Breast epithelium (tissue), 4 donors: Measurements from ENCODE around the gene EIF2D. TPM values are rescaled to one million over a fixed set of nuclear protein-coding genes. Genes with fewer than 3 reads are reported as not detected.

ENCODE experiments used
- DNase-seq, 2 donors: peaks; one replicate each; pipeline ENCODE4 v3.0.0-alpha.2; 2019; ENCODE audit warnings: low spot score in 2 of 2
- H3K27ac ChIP-seq, 2 donors: fragments of 200-600 bp; sonication (generic) in 1 of 2; one replicate each; pipeline ENCODE4 v1.5.1; 2016 to 2019; ENCODE audit warnings: mild to moderate bottlenecking in 1 of 2
- H3K27me3 ChIP-seq, 2 donors: fragments of 200-600 bp; sonication (generic) in 1 of 2; one replicate each; pipeline versions ENCODE4 v1.5.1 to v1.6.0; 2017 to 2019; ENCODE audit warnings: control low read depth in 1 of 2, mild to moderate bottlenecking in 1 of 2
- H3K36me3 ChIP-seq: fragments of 200-600 bp; one replicate; pipeline ENCODE4 v1.5.1; 2019
- H3K4me1 ChIP-seq, 2 donors: fragments of 200-600 bp; sonication (generic); one replicate each; pipeline ENCODE4 v1.5.1; 2016 to 2019; ENCODE audit warnings: control low read depth in 1 of 2
- H3K4me3 ChIP-seq, 3 donors: fragments of 200-600 bp; sonication (generic); 1 replicate in 2 of 3; 2 replicates in 1 of 3; pipeline ENCODE4 v1.5.1; 2016 to 2019; ENCODE audit warnings: mild to moderate bottlenecking in 3 of 3, moderate library complexity in 2 of 3
- H3K9me3 ChIP-seq, 2 donors: fragments of 200-600 bp; sonication (generic) in 1 of 2; one replicate each; pipeline ENCODE4 v1.5.1; 2016 to 2019; ENCODE audit warnings: control low read depth in 1 of 2
- CTCF ChIP-seq, 3 donors: fragments of 450-650 bp; IDR thresholded peaks; one replicate each; pipeline ENCODE4 v1.5.1; 2016 to 2017; ENCODE audit warnings: antibody characterized with exemption in 3 of 3, mild to moderate bottlenecking in 3 of 3, moderate library complexity in 3 of 3
- POLR2A ChIP-seq: fragments of 450-650 bp; IDR thresholded peaks from one replicate; pipeline ENCODE4 v1.6.1; 2016; ENCODE audit warnings: antibody characterized with exemption, mild to moderate bottlenecking, moderate library complexity
- intact Hi-C: fragments of 100-400 bp; cut with DNase I; formaldehyde crosslinking; loops from one replicate; pipeline ENCODE4 v1.15.1; 2023; ENCODE audit warnings: low total_unique reads
- total RNA-seq, 3 donors: library from RNA; depleted of rRNA; stranded (reverse); fragments of >200 nt; gene quantifications; one replicate each; pipeline ENCODE4 v1.1.0, GENCODE V29; 2016

The EIF2D gene
- total RNA-seq, 3 donors from 2014 or later = 55.4 to 70.1 (median 68.6) TPM

- intact Hi-C loops = no loop called here
- H3K4me3 ChIP-seq = no peak overlapping the region
- no peak overlapping the region for H3K27ac ChIP-seq
- no peaks in the 10 kb centered on the region for H3K36me3 ChIP-seq
- TF ChIP-seq POLR2A (no peak), CTCF (IDR thresholded peaks at IDR 0.05) (peak; percentile 43 to 72 (median 59))
- H3K4me1 ChIP-seq = peaks cover 0 to 8% of the 10 kb centered on the region in 2 donors
- no peaks in the 10 kb centered on the region for H3K9me3 ChIP-seq
- peak in 1 of 2 donors; percentile 71 for DNase-seq
- H3K27me3 ChIP-seq = no peaks in the 10 kb centered on the region
These were observed 67.6 kb downstream of the EIF2D start for GRCh38 chr1:206544562-206545257.

Other genes with a start within 250 kb of the EIF2D start
- gene IKBKE, start 142.0 kb downstream of the EIF2D start, total RNA-seq = 1 to 10 TPM; 4.4 to 4.9 (median 4.8) TPM
- 10 to 100 TPM; 11.0 to 17.0 (median 11.1) TPM for gene RASSF5, start 104.9 kb downstream of the EIF2D start, total RNA-seq
- 10 to 100 TPM in 2 of 3 donors, 1 to 10 TPM in 1; 7.8 to 39.4 (median 14.1) TPM for gene DYRK3, start 23.1 kb upstream of the EIF2D start, total RNA-seq
- gene MAPKAPK2, start 72.4 kb upstream of the EIF2D start, total RNA-seq = 10 to 100 TPM; 47.4 to 69.2 (median 67.2) TPM
- not detected for gene IL19, start 158.3 kb upstream of the EIF2D start, total RNA-seq
- gene IL10, start 160.0 kb upstream of the EIF2D start, total RNA-seq = 1 to 10 TPM in 2 of 3 donors, under 1 TPM in 1; 0.98 to 5.3 (median 4.3) TPM